Measurements from ENCODE around the gene KHDRBS2.

Gene KHDRBS2

GRCh38 chr6:62174548-62174947, 111.5 kb downstream of the KHDRBS2 start:
- DNase-seq, result no peak

- DNase-seq, result no peak
Observed at GRCh38 chr6:62167736-62168135, 118.3 kb downstream of the KHDRBS2 start.

- DNase-seq, result no peak
Observed at GRCh38 chr6:62162858-62163257, 123.2 kb downstream of the KHDRBS2 start.

- no peak for DNase-seq
Observed at GRCh38 chr6:62152796-62153195, 133.2 kb downstream of the KHDRBS2 start.

GRCh38 chr6:62150048-62150663, 135.9 kb downstream of the KHDRBS2 start:
- DNase-seq, result peak; percentile 2

- no peak for DNase-seq
Observed at GRCh38 chr6:62146954-62147853, 138.8 kb downstream of the KHDRBS2 start.

- DNase-seq, result no peak
Observed at GRCh38 chr6:62129127-62129526, 156.9 kb downstream of the KHDRBS2 start.

- DNase-seq, result no peak
Observed at GRCh38 chr6:62119401-62119800, 166.6 kb downstream of the KHDRBS2 start.

GRCh38 chr6:62103186-62103859, 182.7 kb downstream of the KHDRBS2 start:
- DNase-seq, result no peak

- no peak for DNase-seq
Observed at GRCh38 chr6:62102387-62102786, 183.6 kb downstream of the KHDRBS2 start.

GRCh38 chr6:62090442-62091229, 195.4 kb downstream of the KHDRBS2 start:
- no peak for DNase-seq

- no peak for DNase-seq
Observed at GRCh38 chr6:62089781-62090180, 196.2 kb downstream of the KHDRBS2 start.

- DNase-seq, result no peak
Observed at GRCh38 chr6:62086047-62086446, 200.0 kb downstream of the KHDRBS2 start.

- DNase-seq, result no peak
Observed at GRCh38 chr6:62075869-62076268, 210.2 kb downstream of the KHDRBS2 start.

GRCh38 chr6:62059901-62060300, 226.1 kb downstream of the KHDRBS2 start:
- DNase-seq, result no peak

GRCh38 chr6:62057300-62057699, 228.7 kb downstream of the KHDRBS2 start:
- DNase-seq, result no peak

GRCh38 chr6:62045502-62045901, 240.5 kb downstream of the KHDRBS2 start:
- no peak for DNase-seq

GRCh38 chr6:62043084-62043483, 242.9 kb downstream of the KHDRBS2 start:
- no peak for DNase-seq

- no peak for DNase-seq
Observed at GRCh38 chr6:62042429-62042828, 243.6 kb downstream of the KHDRBS2 start.

GRCh38 chr6:62039605-62040004, 246.4 kb downstream of the KHDRBS2 start:
- no peak for DNase-seq

- no peak for DNase-seq
Observed at GRCh38 chr6:62037445-62037844, 248.6 kb downstream of the KHDRBS2 start.

- no peak for DNase-seq
Observed at GRCh38 chr6:62035952-62036351, 250.1 kb downstream of the KHDRBS2 start.

GRCh38 chr6:62013719-62014118, 272.3 kb downstream of the KHDRBS2 start:
- DNase-seq, result no peak
